Mucosa of descending colon (tissue), 3 donors: Measurements from ENCODE around the gene BTBD16. TPM values are rescaled to one million over a fixed set of nuclear protein-coding genes. Genes with fewer than 3 reads are reported as not detected.

Experiments
- ATAC-seq: fragments of 200-7000 bp; cut with Tn5 transposase; one replicate; pipeline ENCODE4 v1.9.1; 2020; ENCODE audit warnings: mild to moderate bottlenecking, moderate library complexity
- DNase-seq, 3 donors: peaks; one replicate each; pipeline ENCODE4 v3.0.0-alpha.2; 2020
- H3K36me3 ChIP-seq: fragments of 200-600 bp; one replicate; pipeline ENCODE4 v1.8.0; 2021; ENCODE audit warnings: low read depth, mild to moderate bottlenecking
- H3K4me1 ChIP-seq: fragments of 200-600 bp; one replicate; pipeline ENCODE4 v1.8.0; 2021; ENCODE audit warnings: low read depth, mild to moderate bottlenecking
- H3K4me3 ChIP-seq: fragments of 200-600 bp; one replicate; pipeline ENCODE4 v1.8.0; 2021; ENCODE audit warnings: mild to moderate bottlenecking
- H3K9me3 ChIP-seq: fragments of 200-600 bp; one replicate; pipeline ENCODE4 v1.8.0; 2021; ENCODE audit warnings: mild to moderate bottlenecking
- CTCF ChIP-seq: fragments of 200-600 bp; IDR thresholded peaks from one replicate; pipeline ENCODE4 v1.8.0; 2022; ENCODE audit warnings: antibody characterized with exemption, mild to moderate bottlenecking
- intact Hi-C, 2 donors: fragments of 100-400 bp; cut with DNase I in 1 of 2; cut with micrococcal nuclease in 1 of 2; formaldehyde crosslinking; loops; one replicate each; pipeline versions ENCODE4 v1.11.0 to v1.11.1; 2022; cut with DNase I, micrococcal nuclease
- total RNA-seq, 3 donors: library from RNA; stranded (reverse); fragmentation: NEBNext Ultra II Directional in 2 of 3; extraction: Animal tissue kit (Norgen Biotek cat#: 25700) in 2 of 3; gene quantifications; one replicate each; pipeline versions ENCODE4 v1.2.1 to v1.2.4, GENCODE V29; 2021 to 2023
- donor health status: DM: no; HTN: no; CAD: no; lungs with moderate emphysema.
- donor health status: DM: no; HTN: no; CAD: no.
- donor health status: DM: no; HTN: yes; CAD: no.

BTBD16 gene
- total RNA-seq, 3 donors from 2014 or later = 0.16 to 0.60 (median 0.26) TPM

GRCh38 chr10:122363722-122364463, 92.8 kb downstream of the BTBD16 start:
- no peak for ATAC-seq
- intact Hi-C loops = no loop called here

GRCh38 chr10:122368502-122369254, 97.6 kb downstream of the BTBD16 start:
- intact Hi-C loops = no loop called here
- DNase-seq = no peak
- no peaks in the 10 kb centered on the region for H3K9me3 ChIP-seq
- no peaks in the 10 kb centered on the region for H3K36me3 ChIP-seq
- H3K4me3 ChIP-seq = no peak overlapping the region
- H3K4me1 ChIP-seq = no peaks in the 10 kb centered on the region
- ATAC-seq = no peak
- TF ChIP-seq CTCF = no peak

More at GRCh38 chr10:122363722-122364463, 92.8 kb downstream of the BTBD16 start:
- DNase-seq = no peak
- Histone ChIP-seq H3K4me1 (no peaks in the 10 kb centered on the region), H3K36me3 (no peaks in the 10 kb centered on the region), H3K4me3 (no peak overlapping the region), H3K9me3 (no peaks in the 10 kb centered on the region)
- no peak for TF ChIP-seq CTCF

GRCh38 chr10:122373108-122373507, 102.0 kb downstream of the BTBD16 start:
- TF ChIP-seq CTCF = no peak
- H3K4me1 ChIP-seq = no peaks in the 10 kb centered on the region
- DNase-seq = no peak

GRCh38 chr10:122373721-122374120, 102.6 kb downstream of the BTBD16 start:
- Histone ChIP-seq H3K36me3 (no peaks in the 10 kb centered on the region), H3K4me1 (no peaks in the 10 kb centered on the region), H3K4me3 (no peak overlapping the region), H3K9me3 (no peaks in the 10 kb centered on the region)
- intact Hi-C loops = no loop called here
- TF ChIP-seq CTCF = no peak
- DNase-seq (peak in 1 of 3 donors; percentile 28), ATAC-seq (no peak)

More at GRCh38 chr10:122373108-122373507, 102.0 kb downstream of the BTBD16 start:
- Histone ChIP-seq H3K36me3 (no peaks in the 10 kb centered on the region), H3K4me3 (no peak overlapping the region), H3K9me3 (no peaks in the 10 kb centered on the region)
- ATAC-seq = no peak
- intact Hi-C loops = no loop called here

- ATAC-seq (peak; percentile 95), DNase-seq (peak; percentile 95 to 97 (median 96))
- no peaks in the 10 kb centered on the region for H3K9me3 ChIP-seq
- intact Hi-C loops = no loop called here
- H3K4me1 ChIP-seq = no peaks in the 10 kb centered on the region
- H3K36me3 ChIP-seq = no peaks in the 10 kb centered on the region
- H3K4me3 ChIP-seq = peak within 1 kb of the TSS; percentile 68
- TF ChIP-seq CTCF = peak; percentile 15
These were observed 103.3 kb downstream of the BTBD16 start, which contains the start of gene PLEKHA1 for GRCh38 chr10:122374237-122374858. Gene PLEKHA1, plus strand, starts transcription at chr10:122374708. Its CDS starts 18,493 bp downstream, at chr10:122393201.
